Activated T-cell treated with anti-CD3 and anti-CD28 coated beads for 24 hours (primary cell): ENCODE measurements around the gene C1orf94.

Experiments used
- DNase-seq: peaks from one replicate; pipeline ENCODE4 v3.0.0-alpha.2; 2020; ENCODE audit warnings: low read depth

The C1orf94 gene

GRCh38 chr1:34176830-34177603 is at the start of gene C1orf94:
C1orf94 (plus strand) TSS chr1:34176907; CDS start chr1:34177790, 883 bp downstream.
- DNase-seq: no peak

DNA sequence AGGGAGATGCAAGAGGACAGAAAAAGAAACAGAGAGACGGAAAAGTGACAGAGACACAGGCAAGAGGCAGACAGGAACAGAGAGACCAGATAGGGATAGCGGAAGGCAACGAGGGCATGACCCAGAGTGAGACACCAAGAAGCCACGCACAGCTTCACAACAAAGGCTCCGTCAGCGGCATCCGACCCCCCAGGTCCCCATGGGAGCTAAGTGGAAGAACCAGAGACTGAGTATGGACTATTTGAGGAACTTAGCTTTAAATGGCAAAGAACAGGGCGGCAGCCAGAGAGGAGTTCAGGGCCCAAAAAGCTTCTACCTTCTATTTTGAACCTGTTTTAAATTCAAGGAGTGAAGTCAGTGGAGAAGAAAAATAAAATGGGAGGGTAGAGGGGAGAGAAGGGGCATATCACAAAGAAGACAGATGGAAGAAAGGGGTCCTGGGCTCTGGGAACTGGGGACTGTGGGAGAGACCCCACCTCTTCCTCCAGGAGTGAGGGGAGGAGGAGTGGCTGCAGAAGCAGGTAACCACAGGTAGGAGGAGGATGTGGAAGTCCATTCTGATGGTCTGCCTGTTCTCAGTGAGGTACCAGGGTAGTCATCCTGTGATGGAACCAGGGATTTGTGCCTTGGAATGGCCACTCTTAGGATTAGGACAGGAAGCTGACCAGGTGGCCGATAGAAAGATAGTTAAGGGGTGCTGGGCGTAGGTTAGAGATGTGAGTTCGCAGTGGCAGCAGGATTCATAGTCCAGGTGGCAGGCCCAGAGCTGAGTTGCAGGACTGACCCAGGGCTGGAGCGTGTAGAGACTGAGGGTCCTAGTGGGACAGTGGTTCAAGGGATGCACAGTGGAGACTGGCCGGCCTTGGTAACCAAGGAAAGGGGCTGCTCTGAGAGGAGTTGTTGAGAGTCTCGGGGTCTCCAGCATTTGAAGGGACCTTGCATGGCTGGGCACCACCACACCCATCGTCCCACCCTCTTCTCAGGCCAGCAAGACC is 49.4 kb upstream of the C1orf94 start:
- no peak for DNase-seq

DNA sequence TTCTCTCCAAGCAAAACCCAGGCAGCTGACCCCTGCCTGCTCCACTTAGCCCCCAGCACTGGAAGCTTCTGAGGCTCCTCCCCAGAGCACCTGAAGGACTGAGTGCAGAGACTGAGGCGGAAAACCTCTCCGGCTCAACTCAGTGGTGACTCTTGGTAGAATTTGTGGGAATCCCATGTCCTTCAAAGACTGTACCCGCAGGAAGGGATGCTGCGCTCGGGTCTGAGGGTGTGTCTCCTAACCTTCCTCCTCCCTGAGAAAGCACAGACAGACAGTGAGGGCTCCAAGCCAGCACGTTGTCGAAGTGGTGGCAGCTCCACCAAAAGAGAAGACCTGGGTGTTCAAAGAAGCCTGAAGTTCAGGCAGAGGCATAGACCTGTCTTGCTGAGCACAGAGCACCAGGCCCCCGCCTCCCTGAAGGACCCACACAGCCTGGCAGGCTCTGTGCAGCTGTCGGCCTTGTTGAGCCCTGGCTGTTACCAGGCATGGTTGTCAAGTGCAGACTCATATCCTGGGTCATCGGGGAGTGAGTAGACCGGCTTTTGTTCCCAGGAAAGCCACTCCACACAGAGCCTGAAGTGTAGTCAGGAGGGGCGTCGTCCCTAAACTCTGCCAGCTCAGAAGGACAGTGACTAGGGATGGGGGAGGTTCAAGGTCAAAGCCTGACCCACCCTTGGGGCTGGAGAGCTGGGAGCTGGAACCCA is 48.4 kb upstream of the C1orf94 start:
- DNase-seq: no peak

GRCh38 chr1:34129630-34130029 is 47.1 kb upstream of the C1orf94 start:
- no peak for DNase-seq

DNA sequence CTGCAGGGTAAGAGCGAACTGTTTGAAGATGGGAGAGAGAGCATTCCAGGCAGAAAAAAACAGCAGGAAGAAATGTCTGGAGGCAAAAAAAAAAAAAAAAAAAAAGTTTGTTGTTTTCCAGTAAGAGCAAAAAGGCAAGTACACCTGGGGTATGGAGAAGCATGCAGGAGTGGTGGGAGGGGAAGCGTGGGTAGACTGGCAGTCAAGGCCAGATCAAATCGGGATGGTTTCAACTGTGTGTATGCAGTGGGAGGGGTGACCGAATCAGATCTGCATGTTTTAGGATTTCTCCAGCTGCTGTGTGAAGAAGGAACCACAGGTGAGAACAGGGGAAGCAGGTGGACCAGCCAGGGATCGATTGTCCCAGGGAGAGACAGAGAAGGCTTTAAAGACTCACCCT is 46.4 kb upstream of the C1orf94 start:
- DNase-seq: no peak

DNA sequence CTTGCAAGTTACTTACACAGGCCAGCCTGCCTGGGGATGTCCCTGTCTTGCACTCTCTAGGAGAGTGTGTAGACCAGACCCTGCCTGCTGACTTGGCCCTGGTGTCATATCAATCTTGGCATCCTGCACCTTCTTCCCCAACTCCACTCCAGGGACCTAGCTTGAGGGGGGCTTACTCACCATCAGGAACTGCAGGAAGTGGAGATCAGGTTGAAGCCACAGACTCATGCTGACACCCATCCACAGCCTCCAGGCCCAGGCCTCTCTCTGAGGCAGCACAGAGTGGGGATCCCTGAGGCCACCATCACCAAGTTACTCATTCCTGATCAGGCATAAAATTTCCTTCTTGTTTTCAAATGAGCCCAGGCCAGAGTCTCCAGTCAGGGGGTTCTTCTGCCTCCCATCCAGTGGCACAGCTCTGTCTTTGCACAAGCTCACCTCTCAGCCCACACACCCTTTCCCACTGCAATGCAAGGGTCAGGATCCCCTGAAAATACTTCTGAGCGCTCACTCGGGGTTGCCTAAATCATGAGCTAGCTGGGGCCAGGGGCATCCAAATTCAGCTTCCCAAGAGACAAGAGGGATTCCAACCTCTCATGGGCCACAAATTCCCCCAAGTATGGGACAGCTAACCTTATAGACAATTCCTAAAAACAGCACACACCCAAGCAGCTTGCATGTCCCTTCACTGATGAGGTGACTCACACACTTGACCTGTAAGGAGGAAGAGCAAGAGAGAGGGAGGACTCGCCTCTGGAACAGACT is 45.1 kb upstream of the C1orf94 start:
- no peak for DNase-seq

DNA sequence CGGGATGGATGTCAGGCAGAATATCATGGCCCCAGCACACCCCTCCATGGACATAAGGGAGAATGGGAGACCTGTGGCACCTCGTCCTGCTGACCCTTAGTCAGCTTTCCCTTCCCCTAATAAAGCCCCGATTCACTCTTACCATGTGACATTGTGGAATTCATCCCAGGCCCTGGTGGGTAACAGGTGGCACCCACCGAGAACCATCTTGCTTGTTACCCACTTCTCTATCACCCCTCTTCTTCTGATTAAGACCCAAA is 44.6 kb upstream of the C1orf94 start:
- no peak for DNase-seq

DNA sequence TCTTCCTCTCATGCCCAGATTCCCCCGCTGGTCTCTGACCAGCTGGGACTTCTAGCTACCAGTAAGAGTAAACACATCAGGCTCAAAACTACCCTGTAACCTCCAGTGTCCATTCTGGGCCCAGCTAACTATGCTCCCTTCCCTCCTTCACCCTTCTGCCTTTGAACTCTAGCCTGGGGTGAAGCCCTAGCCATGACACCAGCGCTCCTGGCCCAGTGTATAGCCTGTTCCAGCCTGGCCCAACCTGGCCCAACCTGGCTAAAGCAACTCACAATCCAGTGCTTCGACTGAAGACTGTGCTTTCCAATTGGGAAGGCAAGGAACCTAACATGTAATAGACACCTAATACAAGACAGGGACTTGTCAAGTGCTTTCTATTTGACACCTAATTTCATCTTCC is 39.3 kb upstream of the C1orf94 start:
- no peak for DNase-seq

DNA sequence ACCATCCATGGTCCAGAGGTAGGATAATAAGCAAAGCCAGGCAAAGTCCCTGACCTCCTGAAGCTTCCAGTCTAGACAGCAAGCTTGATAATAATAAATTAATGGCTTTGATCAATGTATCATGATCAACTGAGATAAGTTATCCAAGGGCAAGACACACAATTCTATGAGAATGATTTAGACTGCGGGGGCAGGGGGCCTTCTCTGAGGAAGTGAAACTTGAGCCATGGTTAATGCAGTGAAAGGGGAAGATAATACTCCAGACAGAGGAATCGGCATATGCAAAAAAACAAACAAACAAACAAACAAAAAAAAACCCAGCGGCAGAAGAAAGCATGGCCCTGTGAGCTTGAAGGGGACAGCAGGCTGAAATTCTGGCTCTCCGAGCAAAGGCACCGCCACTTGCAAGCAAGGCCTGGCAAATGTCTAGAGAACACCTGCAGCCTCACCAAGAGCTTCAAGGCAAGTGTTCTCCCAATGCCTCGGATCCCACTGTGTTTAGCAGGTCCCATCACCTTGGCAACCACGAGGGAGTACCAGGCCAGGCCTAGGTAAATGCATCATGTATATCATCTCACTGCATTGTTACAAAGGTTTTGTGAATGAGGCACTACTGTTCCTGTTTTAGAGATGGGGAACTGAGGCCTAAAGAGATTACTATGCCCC is 36.6 kb upstream of the C1orf94 start:
- DNase-seq: no peak

DNA sequence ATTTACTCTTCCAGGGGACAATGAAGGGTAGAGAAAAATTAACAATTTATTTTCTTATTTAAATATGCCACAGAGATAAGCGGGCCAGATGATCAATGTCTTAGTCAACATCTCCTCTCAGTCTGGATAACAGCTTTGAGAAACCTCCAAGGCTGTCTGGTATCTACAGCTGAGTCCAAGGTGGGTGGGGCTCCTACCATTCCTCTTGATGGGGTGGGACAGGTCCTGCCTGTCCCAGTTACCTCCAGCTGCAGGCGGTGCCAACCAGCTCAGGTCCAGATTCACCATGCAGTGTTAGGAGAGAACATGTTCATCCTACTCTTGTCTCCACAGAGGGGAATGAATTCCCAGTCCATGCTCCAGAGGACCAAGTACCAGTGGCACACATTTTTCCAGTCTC is 32.7 kb upstream of the C1orf94 start:
- no peak for DNase-seq

GRCh38 chr1:34144766-34145165 is 31.9 kb upstream of the C1orf94 start:
- no peak for DNase-seq

- no peak for DNase-seq
Measured at GRCh38 chr1:34147301-34147700, 29.4 kb upstream of the C1orf94 start.

GRCh38 chr1:34149501-34149900 is 27.2 kb upstream of the C1orf94 start:
- DNase-seq: no peak

- no peak for DNase-seq
Measured at GRCh38 chr1:34153246-34153645, 23.5 kb upstream of the C1orf94 start.

- no peak for DNase-seq
Measured at GRCh38 chr1:34155860-34156259, 20.8 kb upstream of the C1orf94 start.

DNA sequence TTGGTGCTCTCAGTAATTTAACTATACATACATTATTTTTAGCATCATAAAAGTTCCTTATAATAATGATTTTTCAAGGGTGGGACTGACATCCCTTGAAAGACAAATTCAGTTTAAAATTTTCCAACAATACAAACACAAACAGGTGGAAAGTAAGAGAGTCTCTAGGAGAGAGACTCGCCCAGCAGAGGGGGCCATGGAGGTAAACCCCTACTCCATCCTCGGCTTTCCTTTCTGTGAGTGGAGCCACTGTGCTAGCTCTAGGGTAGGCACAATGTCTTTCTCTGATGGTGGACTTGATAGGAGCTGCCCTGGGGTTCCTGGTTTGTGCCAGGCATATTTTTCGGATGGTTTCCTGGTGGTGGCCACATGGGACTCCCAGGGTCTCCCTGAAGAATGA is 20.0 kb upstream of the C1orf94 start:
- no peak for DNase-seq

DNA sequence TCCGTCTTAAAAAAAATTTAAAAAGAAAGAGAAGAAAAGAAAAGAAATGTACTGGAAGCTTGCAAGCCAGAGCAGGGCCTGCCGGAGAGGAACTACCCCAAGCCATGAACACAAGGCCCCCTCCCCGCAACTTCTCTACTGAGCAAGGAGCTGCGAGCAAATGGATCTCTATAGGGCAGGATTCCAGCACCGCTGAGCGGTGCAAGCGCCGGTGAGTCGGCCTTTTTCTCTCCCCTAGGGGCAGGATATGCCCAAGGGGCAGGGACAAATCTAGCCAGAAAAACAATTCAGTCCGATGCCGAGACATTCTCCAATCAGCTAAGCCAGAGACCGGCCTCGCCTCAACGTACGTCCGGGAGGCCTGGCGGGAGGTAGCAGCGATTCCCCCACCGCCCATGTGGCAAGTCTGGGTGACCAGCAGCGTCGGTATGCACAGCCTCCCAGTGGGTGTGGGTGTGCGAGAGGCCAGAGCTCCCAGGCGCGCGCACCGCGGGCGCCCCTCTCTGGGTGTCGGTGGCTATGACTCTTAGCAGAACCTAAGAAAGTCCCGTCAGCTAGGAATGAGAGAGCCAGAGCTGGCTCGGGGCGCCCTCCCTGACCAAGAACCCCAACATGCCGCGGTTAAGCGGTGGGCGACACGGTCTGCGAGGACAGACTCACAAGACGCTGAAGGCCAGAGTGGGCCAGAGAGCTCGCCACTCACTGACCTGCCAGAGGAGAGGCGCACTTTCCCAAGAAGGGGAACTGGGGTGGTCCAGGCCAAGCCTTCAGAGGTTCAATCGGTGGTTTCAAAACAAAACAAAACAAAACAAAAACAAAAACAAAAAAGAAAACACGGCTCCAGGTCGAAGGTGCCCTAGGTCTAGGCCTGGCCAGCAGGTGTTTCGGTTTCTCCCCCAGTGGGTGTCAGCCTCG is 13.6 kb upstream of the C1orf94 start:
- peak; percentile 8 for DNase-seq

DNA sequence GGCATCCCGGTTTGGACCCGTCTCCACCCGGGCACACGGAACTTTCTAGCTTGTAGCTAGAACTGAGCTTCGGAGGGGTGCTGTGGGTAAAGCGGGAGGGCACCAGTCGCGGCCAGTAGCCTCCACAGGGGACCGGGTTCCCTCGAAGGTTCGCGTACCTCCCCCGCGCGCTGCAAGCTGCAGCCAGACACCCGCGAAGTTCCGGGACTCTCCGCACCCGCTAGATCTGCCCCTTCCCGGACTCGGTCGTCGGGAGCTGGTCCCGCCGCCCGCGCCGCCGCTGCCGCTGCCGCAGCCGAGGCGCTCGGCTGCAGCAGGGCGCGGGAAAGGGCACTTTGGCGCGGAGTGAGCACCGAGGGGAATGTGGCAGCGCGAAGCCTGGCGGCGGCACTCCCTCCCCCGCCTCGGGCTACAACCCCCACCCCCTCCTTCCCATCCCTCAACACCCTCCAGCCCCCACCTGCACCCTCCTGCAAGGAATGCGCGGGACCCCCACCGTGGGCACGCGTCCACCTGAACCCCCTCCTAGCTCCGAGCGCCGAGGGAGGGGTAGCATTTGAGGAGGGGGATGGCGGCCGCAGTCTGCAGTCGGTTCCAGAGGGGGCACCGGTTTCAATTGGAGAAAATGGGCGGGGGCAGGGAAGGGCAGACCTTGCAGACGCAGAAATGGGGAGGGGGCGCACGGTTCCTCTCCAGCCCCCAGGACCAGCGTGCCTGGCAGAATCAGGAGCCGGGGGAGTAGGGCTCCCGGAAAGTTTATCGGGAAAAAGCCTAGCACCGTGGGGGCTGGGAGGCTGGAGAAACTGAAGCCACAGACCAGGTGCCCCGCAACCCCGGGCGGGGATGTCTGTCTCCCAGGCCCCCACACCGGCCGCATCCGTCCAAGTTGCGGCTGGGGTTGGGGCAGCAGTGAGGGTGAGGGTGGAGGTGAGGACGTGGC is 12.6 kb upstream of the C1orf94 start:
- DNase-seq: no peak

DNA sequence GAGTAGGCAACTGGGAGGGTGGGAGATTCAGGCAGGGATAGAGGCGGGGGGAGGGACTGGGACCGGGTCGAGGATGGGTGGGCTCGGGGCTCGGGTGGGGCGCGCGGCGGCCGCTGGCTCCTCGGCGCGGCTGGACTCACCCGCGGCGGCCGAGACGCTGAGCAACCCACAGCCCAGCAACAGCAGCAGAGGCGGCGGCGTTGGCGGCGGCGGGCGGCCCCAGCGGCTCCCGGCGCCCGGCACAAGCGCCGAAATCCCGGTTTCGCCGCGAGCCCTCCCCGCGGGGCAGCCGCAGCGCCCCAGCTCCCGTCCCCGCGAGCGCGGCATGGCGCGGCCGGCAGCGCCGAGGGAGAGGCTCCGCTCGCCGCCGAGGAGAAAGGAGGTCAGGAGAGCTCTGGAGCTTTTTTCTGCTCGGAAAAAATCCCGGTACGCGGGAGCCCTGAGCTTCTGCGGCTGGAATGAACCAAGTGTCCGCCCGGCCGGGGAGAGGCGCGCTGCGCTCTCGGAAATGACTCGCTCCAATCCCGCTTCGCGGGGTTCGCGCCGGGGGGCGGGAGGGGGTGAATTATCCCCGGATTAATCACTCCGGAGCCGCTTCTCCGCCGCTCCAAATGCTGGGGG is 11.8 kb upstream of the C1orf94 start, which contains the start of gene CSMD2:
TSS of gene CSMD2 (minus strand) at position 460 of the 621 bp plus-strand sequence. CDS start at position 327, 133 bp downstream.
- no peak for DNase-seq
